NCI-H187 treated with DMSO at 0.1 percent for 48 hours (cell line): ENCODE measurements around the gene DTNBP1.
A peak's percentile ranks its signal among the peaks of the same experiment; 100 is the strongest.

Source experiments
- DNase-seq: peaks from one replicate; lab custom pipeline; 2025; lab: John Stamatoyannopoulos, UW

The DTNBP1 gene

GRCh38 chr6:15662326-15663129 lies at the start of gene DTNBP1:
Gene DTNBP1 (minus strand): TSS chr6:15663028. CDS start chr6:15662869, 159 bp downstream.
- DNase-seq: no peak

GRCh38 chr6:15709651-15710269 lies 46.9 kb upstream of the DTNBP1 start:
- no peak for DNase-seq

GRCh38 chr6:15708231-15708630 lies 45.4 kb upstream of the DTNBP1 start:
- DNase-seq: no peak

GRCh38 chr6:15705981-15706380 lies 43.2 kb upstream of the DTNBP1 start:
- no peak for DNase-seq

- no peak for DNase-seq
These were observed 35.6 kb upstream of the DTNBP1 start for GRCh38 chr6:15698471-15698870.

GRCh38 chr6:15697895-15698294 lies 35.1 kb upstream of the DTNBP1 start:
- no peak for DNase-seq

- peak; percentile 36 for DNase-seq
These were observed 28.5 kb upstream of the DTNBP1 start for GRCh38 chr6:15691250-15691869.

- DNase-seq: no peak
These were observed 27.7 kb upstream of the DTNBP1 start for GRCh38 chr6:15690510-15690909.

- no peak for DNase-seq
These were observed 27.0 kb upstream of the DTNBP1 start for GRCh38 chr6:15689586-15690482.

GRCh38 chr6:15685619-15686018 lies 22.8 kb upstream of the DTNBP1 start:
- DNase-seq: no peak

- DNase-seq: no peak
These were observed 20.4 kb upstream of the DTNBP1 start for GRCh38 chr6:15682965-15683822.

- no peak for DNase-seq
These were observed 19.1 kb upstream of the DTNBP1 start for GRCh38 chr6:15681946-15682345.

- no peak for DNase-seq
These were observed 15.7 kb upstream of the DTNBP1 start for GRCh38 chr6:15678514-15678913.

- DNase-seq: no peak
These were observed 15.0 kb upstream of the DTNBP1 start for GRCh38 chr6:15677822-15678221.

- DNase-seq: no peak
These were observed 12.8 kb upstream of the DTNBP1 start for GRCh38 chr6:15675536-15676220.

- no peak for DNase-seq
These were observed 12.0 kb upstream of the DTNBP1 start for GRCh38 chr6:15674690-15675386.

- no peak for DNase-seq
These were observed 10.8 kb upstream of the DTNBP1 start for GRCh38 chr6:15673666-15674065.

GRCh38 chr6:15672818-15673217 lies 10.0 kb upstream of the DTNBP1 start:
- no peak for DNase-seq

GRCh38 chr6:15672291-15672690 lies 9.5 kb upstream of the DTNBP1 start:
- DNase-seq: no peak

GRCh38 chr6:15668918-15669317 lies 6.1 kb upstream of the DTNBP1 start:
- no peak for DNase-seq
